ENCODE results near the gene HEY2. TPM values are rescaled to one million over a fixed set of nuclear protein-coding genes. Genes with fewer than 3 reads are reported as not detected.
A peak's percentile ranks its signal among the peaks of the same experiment; 100 is the strongest.
"Not testable (repeated sequence)": the region's sequence is repeated elsewhere in the genome, so short reads cannot be mapped to it uniquely, and the experiment has no call there.

HEY2 gene
- total RNA-seq, 1 donor from 2014 or later: 2.8 TPM

DNA sequence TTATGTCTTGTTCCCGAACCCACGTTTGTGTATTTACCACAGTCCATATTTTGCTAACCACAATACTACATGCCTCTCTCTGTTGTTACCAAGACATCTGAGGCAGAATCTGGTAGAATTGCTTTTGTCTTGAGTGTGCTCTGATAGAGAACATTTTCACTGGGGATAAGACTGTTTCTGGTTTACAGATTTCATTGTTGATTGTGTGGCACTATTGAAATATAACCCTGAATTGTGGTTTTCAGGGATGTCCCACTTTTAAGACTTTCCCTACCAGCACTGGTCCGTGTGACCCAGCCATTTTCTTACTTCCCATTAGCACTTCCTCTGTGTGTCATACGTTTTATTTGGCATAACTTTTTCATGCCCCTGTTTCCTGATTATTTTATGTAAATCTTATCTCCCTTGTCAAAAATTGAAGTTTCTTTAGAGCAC is 53.5 kb downstream of the HEY2 start:
- H3K4me1 ChIP-seq: peaks cover 40% of the 10 kb centered on the region
- peak overlapping the region; percentile 20 for H3K27ac ChIP-seq
- DNase-seq (no peak), ATAC-seq (peak; percentile 41 to 60)
- no peaks in the 10 kb centered on the region for H3K27me3 ChIP-seq (ENCODE audit: low read depth)
- no peak overlapping the region for H3K4me3 ChIP-seq
- intact Hi-C loops (cut with DNase I): no loop called here
- peaks cover 6% of the 10 kb centered on the region for H3K36me3 ChIP-seq
- no peak for TF ChIP-seq CTCF (IDR thresholded peaks at IDR 0.05)
- no peaks in the 10 kb centered on the region for H3K9me3 ChIP-seq

DNA sequence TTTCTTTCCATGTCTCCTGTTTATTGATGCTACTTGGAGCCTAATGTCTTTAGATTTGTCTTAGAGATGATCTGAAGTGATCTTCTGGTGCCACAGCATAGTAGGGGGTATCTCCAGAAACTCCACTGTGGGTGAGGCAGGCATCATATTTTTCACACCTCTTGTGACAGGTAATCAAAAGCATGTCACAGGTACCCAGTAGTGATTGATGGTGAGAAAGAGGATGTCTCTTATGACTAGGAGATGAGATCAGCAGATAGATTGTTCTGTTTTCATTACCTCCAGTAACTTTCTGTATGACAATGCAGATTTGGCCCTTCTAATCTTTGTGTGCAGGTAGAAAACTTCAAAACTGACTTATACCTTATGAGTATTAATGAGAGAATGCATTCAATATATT is 54.8 kb downstream of the HEY2 start:
- intact Hi-C loops (cut with DNase I): no loop called here
- H3K4me1 ChIP-seq: peaks cover 27% of the 10 kb centered on the region
- H3K4me3 ChIP-seq: no peak overlapping the region
- no peak for TF ChIP-seq CTCF (IDR thresholded peaks at IDR 0.05)
- H3K9me3 ChIP-seq: no peaks in the 10 kb centered on the region
- no peak overlapping the region for H3K27ac ChIP-seq
- ATAC-seq: no peak
- peaks cover 6% of the 10 kb centered on the region for H3K36me3 ChIP-seq
- no peaks in the 10 kb centered on the region for H3K27me3 ChIP-seq (ENCODE audit: low read depth)
- DNase-seq: no peak

GRCh38 chr6:125804866-125805425 is 55.5 kb downstream of the HEY2 start:
- DNase-seq; H3K36me3 ChIP-seq; H3K27ac ChIP-seq; intact Hi-C loops (cut with DNase I); ATAC-seq; H3K4me3 ChIP-seq; H3K9me3 ChIP-seq; H3K27me3 ChIP-seq (ENCODE audit: low read depth): not testable (repeated sequence)
- H3K4me1 ChIP-seq: peaks cover 31% of the 10 kb centered on the region

GRCh38 chr6:125806813-125807212 is 57.4 kb downstream of the HEY2 start:
- ATAC-seq (no peak), DNase-seq (no peak)
- H3K4me3 ChIP-seq: no peak overlapping the region
- peaks cover 6% of the 10 kb centered on the region for H3K36me3 ChIP-seq
- H3K4me1 ChIP-seq: peaks cover 48% of the 10 kb centered on the region
- TF ChIP-seq CTCF (IDR thresholded peaks at IDR 0.05): no peak
- H3K9me3 ChIP-seq: no peaks in the 10 kb centered on the region
- no peak overlapping the region for H3K27ac ChIP-seq
- no peaks in the 10 kb centered on the region for H3K27me3 ChIP-seq (ENCODE audit: low read depth)
- intact Hi-C loops (cut with DNase I): no loop called here

DNA sequence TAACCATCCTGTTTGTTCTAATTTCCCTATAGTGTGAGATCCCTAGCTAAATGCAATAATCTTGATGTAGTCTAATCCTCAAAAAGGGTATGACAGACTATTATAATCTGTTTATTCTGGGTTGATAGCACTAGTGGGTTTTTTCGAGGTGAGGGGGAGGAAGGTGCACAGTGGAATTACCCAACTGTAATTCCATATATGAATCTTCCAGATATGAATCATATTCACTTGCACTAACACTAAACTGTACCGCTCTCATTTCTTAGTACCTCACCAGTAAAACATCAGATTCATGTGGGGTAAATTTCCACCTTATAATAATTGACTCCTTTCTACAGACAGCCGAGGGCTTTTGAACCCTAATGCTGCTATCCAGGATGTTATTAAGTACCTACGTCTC is 57.9 kb downstream of the HEY2 start:
- H3K27ac ChIP-seq: no peak overlapping the region
- H3K9me3 ChIP-seq: no peaks in the 10 kb centered on the region
- H3K36me3 ChIP-seq: peaks cover 4% of the 10 kb centered on the region
- intact Hi-C loops (cut with DNase I): no loop called here
- no peaks in the 10 kb centered on the region for H3K27me3 ChIP-seq (ENCODE audit: low read depth)
- no peak overlapping the region for H3K4me3 ChIP-seq
- ATAC-seq: no peak
- peaks cover 48% of the 10 kb centered on the region for H3K4me1 ChIP-seq
- no peak for DNase-seq
- no peak for TF ChIP-seq CTCF (IDR thresholded peaks at IDR 0.05)

- TF ChIP-seq CTCF (IDR thresholded peaks at IDR 0.05): no peak
- peaks cover 48% of the 10 kb centered on the region for H3K4me1 ChIP-seq
- ATAC-seq: no peak
Measured at GRCh38 chr6:125808060-125808459, 58.6 kb downstream of the HEY2 start.

More at GRCh38 chr6:125808060-125808459, 58.6 kb downstream of the HEY2 start:
- DNase-seq: no peak
- Histone ChIP-seq H3K27me3 (ENCODE audit: low read depth) (no peaks in the 10 kb centered on the region), H3K4me3 (no peak overlapping the region), H3K27ac (no peak overlapping the region), H3K36me3 (no peaks in the 10 kb centered on the region), H3K9me3 (no peaks in the 10 kb centered on the region)
- intact Hi-C loops (cut with DNase I): no loop called here
